HL-60/S4 treated with retinoic acid at 250 ng/mL for 4 days and 3 days (cell line): ENCODE measurements around the gene PNPLA8.
"Not testable (repeated sequence)": the region's sequence is repeated elsewhere in the genome, so short reads cannot be mapped to it uniquely, and the experiment has no call there.

ENCODE experiments used
- in situ Hi-C: fragments of 300-500 bp; cut with MboI; formaldehyde crosslinking; loops from 2 replicates; pipeline ENCODE4 v1.7.0; 2022; ENCODE audit warnings: low sequenced_read_pairs

The PNPLA8 gene, protein sequence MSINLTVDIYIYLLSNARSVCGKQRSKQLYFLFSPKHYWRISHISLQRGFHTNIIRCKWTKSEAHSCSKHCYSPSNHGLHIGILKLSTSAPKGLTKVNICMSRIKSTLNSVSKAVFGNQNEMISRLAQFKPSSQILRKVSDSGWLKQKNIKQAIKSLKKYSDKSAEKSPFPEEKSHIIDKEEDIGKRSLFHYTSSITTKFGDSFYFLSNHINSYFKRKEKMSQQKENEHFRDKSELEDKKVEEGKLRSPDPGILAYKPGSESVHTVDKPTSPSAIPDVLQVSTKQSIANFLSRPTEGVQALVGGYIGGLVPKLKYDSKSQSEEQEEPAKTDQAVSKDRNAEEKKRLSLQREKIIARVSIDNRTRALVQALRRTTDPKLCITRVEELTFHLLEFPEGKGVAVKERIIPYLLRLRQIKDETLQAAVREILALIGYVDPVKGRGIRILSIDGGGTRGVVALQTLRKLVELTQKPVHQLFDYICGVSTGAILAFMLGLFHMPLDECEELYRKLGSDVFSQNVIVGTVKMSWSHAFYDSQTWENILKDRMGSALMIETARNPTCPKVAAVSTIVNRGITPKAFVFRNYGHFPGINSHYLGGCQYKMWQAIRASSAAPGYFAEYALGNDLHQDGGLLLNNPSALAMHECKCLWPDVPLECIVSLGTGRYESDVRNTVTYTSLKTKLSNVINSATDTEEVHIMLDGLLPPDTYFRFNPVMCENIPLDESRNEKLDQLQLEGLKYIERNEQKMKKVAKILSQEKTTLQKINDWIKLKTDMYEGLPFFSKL

DNA sequence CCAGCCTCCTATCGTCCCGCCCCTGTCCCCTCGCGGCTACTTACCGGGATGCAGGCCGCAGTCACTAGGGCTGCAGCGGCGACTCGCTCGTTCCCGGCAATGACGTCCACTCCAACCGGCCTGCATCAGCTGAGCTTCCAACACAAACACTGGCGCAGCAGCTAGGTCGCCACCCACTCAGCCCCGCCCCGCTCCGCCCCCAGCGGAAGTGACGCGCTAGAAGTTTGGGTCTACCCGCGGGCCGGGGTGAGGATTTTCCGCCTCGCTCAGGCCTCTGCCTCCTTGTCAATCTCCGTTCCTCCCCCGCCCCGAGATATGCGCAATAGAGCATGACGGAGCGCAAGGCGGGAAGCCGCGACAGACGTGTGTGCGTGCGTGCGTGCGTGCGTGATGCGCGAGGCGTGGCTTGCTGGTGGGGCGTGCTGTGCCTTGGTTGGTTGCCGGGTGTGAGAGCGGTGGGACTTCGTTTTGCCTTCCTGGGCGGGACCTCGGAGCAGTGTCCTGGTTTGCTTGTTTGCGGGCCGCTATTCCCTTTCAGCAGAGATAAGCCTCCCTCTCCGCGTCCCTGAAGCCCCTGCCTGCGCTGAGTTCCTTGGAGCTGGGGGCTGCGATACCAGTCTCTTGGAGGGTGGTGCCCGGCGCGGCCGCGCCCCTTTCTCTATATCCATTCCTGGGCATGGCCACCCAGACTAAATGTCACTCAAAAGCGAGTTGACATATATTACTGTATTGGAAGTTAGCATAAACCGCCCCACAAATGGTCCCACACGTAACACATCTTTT lies at the start of gene PNPLA8:
Gene PNPLA8, minus strand, starts transcription at position 151 of the 783 bp plus-strand sequence. CDS start 10,644 bp downstream, outside the sequence.
- in situ Hi-C loops: no loop called here

DNA sequence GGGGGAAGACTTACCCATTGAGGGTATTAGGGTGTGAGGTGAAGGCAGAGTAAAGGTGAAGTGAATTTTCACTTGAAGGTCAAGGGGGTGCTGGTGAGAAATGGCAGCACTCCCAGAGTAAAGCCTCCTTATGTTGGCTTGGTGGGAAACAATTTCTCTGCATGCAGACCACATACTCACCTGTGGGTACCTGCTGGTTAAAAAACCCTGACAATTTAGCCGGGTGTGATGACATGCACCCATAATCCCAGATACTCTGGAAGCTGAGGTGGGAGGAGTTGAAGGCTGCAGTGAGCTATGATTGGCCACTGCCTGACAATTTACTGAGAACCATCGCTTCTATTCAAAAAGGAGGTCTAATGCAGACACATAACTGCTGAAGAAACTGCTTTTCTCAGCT lies 49.2 kb upstream of the PNPLA8 start:
- in situ Hi-C loops: no loop called here

DNA sequence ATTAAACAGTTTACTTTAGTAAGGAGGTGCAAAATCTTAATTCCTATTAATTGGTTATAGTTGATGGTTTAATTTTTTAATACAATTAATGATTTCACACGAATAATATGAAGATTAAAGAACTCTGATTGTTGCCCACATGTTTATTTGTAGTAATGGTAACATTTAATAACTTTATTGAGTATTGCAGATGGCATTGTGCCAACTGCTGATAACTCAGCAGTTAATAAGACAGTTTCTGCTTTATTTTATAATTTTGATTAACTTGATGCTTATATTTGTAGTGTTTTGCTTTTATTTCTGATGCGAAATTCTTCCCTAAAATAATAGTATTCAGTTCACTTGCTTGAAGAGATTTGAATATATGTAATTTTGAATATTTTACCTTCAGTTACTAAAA lies 46.5 kb upstream of the PNPLA8 start:
- in situ Hi-C loops: no loop called here

DNA sequence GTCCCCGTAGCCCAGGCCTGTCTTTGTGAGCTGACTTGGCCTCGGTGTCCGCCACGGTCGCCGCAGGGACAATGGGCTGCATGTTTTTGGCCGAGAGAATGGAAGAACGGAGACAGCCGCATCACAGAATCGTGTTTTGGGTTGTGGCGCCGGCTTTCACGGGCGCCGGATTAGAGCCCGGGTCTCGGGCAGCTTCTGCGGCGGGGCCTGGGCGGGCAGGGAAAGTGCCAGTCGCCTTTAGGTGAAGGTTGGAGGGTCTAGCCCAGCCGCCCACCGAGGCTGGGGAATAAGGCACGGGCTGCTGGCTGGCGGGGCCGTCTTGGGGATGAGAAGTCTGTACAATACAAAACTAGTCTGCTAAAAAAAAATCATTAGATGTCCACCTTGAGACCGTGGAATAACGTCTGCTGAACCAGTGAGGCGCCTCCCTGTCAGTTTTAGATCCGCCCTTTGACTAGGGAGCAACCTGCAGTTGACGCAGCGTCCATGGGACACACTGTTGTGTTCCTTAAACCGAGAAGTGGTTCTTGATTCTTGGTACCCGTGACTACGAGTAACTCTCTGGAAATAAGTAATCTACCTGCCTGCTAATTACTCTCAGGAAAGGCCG lies 44.3 kb upstream of the PNPLA8 start:
- in situ Hi-C loops: no loop called here

DNA sequence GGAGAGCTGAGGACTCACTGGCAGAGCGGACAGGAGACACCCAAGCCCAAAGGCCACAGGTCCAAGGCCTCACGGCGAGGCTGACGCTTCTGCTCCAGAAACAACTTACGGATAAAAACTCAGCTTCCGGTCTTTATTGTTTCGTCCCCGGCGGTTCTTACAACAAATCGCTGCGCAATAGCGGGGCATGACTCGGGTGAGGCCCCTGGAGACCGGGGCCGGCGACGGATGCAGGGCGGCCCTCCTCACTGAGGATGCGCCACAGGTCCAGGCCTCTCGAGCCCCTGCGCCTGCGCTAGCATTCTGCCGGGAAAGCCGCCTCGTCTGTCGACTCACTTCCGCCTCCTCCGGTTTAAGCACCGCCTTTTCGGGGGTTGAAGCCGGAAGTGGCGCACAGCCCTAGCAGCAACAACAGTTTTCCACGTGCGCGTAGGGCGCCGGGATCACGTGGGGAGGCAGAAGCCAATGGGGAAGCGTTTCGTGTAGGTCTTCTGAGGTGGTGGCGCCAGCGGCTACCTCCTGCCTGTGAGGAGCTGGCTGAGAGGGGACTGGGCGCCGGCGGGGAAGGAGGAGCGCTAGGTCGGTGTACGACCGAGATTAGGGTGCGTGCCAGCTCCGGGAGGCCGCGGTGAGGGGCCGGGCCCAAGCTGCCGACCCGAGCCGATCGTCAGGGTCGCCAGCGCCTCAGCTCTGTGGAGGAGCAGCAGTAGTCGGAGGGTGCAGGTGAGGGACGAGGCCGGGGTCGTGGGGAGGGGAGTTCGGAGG lies 43.6 kb upstream of the PNPLA8 start, which contains the start of the genes DNAJB9 and THAP5:
Gene DNAJB9, plus strand, starts transcription at position 494 of the 765 bp plus-strand sequence. CDS start 1,853 bp downstream, outside the sequence.
Gene THAP5, minus strand, starts transcription at position 326 of the 765 bp plus-strand sequence. Its CDS starts 137 bp downstream, at position 189.
- in situ Hi-C loops: no loop called here

DNA sequence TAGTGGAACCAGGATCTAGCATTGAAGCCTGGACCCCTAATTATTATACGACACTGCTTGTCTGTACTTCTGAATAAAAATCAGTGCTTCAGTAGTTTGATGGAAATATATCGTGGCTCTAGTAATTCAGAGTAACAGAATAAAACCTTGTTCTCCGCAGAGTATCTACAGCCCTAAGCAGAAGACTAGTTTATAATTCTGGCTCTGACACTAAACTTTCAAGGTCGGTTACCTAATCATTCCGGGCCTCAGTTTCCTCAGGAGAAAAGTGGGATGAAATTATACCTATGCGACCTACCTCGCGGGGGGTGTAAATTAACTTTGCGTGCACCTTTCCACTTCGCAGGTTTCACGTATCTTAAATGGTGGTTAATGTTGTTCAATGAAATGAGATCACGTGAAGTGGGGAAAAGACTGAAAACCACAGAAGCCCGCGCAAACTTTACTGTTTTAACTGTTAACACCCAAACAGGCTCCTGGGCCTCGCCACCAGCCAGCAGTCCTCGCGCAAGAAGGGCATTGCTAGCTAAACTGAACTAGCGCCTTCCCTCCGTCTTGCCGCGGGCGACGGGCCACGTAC lies 43.0 kb upstream of the PNPLA8 start:
- in situ Hi-C loops: no loop called here

DNA sequence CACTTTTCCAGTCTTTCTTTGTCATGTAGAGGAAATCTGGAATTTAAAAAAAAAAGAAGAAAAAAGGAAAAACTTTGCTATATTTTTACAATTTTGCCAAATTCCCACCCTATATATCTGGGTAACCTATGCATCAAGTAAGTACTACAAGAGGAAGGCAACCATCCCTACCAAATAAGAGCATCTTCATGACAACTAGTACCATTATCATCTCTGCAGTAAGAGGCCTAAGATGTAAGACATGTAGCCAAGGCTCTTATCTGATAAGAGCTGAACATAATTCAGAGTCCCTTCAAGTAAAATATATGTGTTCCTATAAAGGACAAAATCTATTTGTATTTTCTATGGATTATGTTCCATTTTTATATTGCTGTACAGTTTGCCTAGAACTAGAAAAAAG lies 40.1 kb upstream of the PNPLA8 start:
- in situ Hi-C loops: no loop called here

DNA sequence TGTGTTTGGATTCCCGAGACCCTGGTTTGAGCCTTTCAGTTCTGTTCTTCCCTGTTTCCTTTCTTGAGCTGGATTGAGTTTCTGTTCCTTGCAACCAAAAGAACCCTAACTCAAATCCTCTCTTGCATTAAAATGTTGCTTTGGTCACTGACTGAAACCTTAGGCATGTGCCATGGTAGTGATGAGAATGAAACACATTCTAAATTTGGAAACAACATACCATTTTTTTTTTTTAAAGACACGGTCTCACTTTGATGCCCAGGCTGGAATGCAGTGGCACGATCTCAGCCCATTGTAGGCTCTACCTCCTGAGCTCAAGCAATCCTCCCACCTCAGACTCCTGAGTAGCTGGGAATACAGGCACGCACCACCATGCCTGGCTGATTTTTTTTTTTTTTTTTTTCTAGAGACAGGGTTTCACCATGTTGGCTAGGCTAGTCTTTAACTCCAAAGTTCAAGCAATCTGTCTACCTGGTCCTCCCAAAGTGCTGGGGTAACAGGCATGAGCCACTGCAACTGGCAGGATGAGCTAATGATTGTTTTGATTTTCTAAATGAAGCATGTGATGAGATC lies 35.2 kb upstream of the PNPLA8 start:
- in situ Hi-C loops: no loop called here

DNA sequence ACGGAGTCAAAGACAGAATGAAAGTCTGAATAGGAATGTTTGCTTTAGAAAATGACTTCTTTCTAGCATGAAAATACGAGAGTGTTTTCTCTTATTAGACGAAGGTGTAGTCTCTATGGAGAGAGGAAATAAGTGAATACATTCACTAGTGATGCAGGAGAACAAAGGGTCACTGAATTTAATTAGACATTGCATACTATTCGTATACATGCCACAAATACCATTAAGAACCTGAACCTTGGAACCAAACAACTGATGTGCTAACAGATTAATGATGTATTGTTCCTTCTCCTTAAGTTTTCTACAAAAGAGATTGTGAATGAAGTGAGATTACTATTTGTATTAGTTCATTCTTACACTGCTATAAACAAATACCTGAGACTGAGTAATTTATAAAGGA lies 33.3 kb upstream of the PNPLA8 start:
- in situ Hi-C loops: no loop called here

DNA sequence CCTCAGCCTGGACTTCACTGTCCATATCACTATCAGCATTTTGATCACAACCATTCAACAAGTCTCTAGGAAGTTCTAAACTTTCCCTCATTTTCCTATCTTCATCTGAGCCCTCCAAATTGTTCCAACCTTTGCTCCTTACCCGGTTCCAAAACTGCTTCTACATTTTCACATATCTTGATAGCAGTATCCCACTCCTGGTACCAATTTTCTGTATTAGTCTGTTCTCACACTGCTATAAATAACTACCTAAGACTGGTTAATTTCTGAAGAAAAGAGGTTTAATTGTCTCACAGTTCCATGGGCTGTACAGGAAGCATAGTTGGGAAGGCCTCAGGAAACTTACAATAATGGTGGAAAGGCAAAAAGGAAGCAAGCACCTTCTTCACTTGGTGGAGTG lies 31.7 kb upstream of the PNPLA8 start:
- in situ Hi-C loops: no loop called here

DNA sequence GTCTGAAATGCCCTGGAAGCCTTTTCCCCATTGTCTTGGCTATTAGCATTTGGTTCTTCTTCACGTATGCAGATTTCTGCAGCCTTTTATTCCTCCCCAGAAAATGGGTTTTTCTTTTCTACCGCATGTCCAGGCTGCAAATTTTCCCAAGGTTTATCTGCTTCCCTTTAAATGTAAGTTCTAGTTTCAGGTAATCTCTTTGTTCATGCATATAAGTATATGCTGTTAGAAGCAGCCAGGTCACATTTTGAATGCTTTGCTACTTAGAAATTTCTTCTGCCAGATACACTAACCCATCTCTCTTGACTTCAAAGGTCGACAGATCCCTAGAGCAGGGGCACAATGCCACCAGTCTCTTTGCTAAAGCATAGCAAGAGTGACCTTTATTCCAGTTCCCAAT lies 31.3 kb upstream of the PNPLA8 start:
- in situ Hi-C loops: no loop called here

DNA sequence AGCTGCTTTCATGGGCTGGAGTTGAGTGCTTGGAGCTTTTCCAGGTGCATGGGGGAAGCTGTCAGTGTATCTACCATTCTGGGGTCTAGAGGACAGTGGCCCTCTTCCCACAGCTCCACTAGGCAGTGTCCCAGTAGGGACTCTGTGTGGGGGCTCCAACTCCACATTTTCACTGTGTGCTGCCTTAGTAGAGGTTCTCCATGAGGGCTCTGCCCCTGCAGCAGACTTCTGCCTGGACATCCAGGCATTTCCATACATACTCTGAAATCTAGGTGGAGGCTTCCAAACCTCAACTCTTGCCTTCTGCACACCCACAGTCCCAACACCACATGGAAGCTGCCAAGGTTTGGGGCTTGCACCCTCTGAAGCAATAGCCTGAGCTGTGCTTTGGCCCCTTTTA lies 30.7 kb upstream of the PNPLA8 start:
- in situ Hi-C loops: not testable (repeated sequence)

DNA sequence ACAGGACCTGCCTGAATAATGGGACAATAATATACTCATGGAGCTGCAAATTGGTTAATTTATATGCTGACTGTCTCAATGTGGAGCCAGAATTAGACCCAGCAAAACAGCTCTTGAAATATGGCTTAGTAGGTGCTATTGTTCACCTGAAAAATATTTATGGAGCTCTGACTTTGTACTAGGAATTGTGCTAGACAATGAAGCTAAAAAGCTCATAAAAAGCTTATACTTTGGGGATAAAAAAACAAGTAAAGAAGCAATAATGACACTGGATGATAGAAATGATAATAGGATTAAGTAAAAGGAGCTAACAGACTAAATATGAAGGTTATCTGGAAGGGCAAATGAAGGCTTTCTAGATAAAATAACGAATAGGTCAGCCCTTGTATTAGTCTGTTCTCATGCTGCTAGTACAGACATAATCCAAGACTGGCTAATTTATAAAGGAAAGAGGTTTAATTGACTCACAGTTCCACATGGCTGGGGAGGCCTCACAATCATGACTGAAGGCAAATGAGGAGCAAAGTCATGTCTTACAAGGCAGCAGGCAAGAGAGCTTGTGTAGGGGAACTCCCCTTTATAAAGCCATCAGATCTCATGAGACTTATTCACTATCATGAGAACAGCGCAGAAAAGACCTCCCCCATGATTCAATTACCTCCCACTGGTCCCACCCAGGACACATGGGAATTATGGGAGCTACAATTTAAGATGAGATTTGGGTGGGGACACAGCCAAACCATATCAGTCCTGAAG lies 22.4 kb upstream of the PNPLA8 start:
- in situ Hi-C loops: not testable (repeated sequence)

DNA sequence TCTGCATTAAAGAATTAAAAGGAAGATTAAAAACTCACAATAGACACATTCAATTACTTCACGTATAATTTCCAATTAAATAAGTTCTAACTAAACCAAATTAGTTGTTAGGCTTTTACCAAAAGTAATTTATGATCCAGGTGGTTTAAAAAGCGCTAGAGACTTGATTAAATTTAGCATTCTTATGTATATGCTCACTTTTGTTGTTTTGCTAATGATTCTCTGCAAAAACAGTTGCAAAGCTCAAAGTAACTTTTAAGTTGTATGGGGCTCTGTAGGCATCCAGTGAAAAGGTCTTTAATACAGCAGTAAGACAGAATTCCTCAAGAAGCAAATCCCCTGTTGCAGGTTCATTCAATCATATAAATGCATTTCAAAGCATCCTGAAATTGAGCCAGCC lies 15.5 kb upstream of the PNPLA8 start:
- in situ Hi-C loops: no loop called here

DNA sequence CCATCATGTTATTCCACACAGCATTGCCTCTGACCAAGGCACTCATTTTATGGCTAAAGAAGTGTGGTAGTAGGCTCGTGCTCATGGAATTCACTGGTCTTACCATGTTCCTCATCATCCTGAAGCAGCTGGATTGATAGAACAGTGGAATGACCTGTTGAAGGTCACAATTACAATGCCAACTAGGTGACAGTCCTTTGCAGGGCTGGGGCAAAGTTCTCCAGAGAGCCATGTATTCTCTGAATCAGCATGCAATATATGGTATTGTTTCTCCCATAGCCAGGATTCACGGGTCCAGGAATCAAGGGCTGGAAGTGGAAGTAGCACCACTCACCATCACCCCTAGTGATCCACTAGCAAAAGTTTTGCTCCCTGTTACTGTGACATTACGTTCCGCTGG lies 12.8 kb upstream of the PNPLA8 start:
- in situ Hi-C loops: not testable (repeated sequence)

DNA sequence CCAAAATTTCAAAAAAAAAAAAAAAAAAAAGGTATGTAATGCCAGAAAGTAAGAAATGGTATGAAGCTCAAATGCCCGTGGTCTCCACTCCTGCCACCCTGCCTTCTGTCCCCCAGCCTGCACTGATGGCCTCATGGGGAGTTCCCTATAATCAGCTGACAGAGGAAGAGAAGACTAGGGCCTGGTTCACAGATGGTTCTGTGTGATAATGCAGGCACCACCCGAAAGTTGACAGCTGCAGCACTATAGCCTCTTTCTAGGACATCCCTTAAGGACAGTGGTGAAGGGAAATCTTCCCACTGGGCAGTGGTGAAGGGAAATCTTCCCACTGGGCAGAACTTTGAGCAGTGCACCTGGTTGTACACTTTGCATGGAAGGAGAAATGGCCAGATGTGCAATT lies 12.3 kb upstream of the PNPLA8 start:
- in situ Hi-C loops: not testable (repeated sequence)

DNA sequence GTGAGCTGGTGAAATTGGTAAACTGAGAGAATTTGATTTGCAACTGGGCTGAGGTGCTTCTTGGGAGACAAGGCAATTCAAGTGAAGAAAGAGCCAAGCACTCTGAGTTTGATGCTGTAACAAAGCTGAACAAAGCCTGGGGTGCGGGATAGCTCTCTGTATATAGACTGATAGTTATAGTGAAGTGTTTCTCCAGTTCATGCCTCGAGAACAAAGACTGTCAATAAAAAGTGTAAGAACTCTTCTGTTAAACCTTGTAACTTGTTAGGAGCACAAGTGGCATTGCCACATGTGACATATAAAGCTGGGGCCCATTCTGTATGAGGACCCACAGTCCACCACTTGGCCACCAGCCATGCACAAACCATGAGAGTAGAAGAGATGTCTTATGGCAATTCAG lies 11.3 kb upstream of the PNPLA8 start:
- in situ Hi-C loops: no loop called here

DNA sequence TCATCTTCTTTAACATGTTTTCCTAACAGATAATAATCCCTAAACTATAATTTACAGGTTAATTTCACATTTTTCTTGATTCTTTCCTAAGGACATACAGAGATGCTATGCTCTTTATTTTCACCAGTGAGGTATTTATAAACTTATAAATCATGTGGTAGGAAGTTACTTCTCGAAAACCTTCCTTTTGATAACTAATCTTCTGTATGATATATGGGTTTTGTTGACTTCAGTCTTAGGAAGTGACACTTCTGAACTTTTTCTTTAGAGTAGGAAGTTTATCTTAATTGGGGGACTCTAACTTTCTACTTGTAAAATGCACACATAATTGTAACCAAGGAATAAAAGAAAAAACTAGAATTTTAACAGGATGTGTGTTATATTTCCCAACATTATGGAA lies 9.8 kb upstream of the PNPLA8 start:
- in situ Hi-C loops: no loop called here

DNA sequence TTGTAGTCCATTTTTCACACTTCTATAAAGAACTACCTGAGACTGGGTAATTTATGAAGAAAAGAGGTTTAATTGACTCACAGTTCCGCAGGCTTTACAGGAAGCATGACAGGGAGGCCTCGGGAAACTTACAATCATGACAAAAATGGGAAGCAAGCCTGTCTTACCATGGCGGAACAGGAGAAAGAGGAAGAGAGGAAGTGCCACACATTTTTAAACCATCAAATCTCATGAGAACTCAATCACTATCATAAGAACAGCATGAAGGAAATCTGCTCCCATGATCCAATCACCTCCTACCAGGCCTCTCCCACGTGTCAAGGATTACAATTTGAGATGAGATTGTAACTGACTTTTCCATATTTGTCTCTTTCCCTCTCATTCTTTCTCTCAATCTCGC lies 9.3 kb upstream of the PNPLA8 start:
- in situ Hi-C loops: no loop called here
